PC-3 (cell line): Measurements from ENCODE around the gene IGFBP3. TPM values are rescaled to one million over a fixed set of nuclear protein-coding genes. Genes with fewer than 3 reads are reported as not detected.

Experiments used
- ATAC-seq: fragments of 200-7000 bp; cut with Tn5 transposase; 2 replicates; pipeline ENCODE4 v1.9.1; 2020; ENCODE audit warnings: mild to moderate bottlenecking, moderate library complexity
- BruUV-seq: library from RNA; stranded (reverse); fragments of 400-500 nt; replicated peaks from 2 replicates; lab custom pipeline; 2021; lab: Mats Ljungman, UMichigan
- CTCF ChIA-PET: fragments of 300-600 bp; sonication (Branson Sonifier 250); formaldehyde crosslinking; loops from one replicate; lab custom pipeline; 2022; ENCODE audit warnings: antibody characterized with exemption; lab: Charles Lee
- POLR2A ChIA-PET: fragments of 300-600 bp; sonication (Branson Sonifier 250); formaldehyde crosslinking; loops from one replicate; lab custom pipeline; 2022; ENCODE audit warnings: antibody characterized with exemption; ENCODE audit not compliant: unreplicated experiment; lab: Charles Lee
- DNase-seq: peaks from one replicate; pipeline ENCODE4 v3.0.0-alpha.2; 2015
- H2AFZ ChIP-seq: fragments of 300-600 bp; sonication (generic); 2 replicates; pipeline ENCODE4 v1.6.0; 2016; ENCODE audit warnings: antibody characterized with exemption, low read length
- H3F3A ChIP-seq: fragments of 300-600 bp; sonication (generic); one replicate; pipeline ENCODE4 v1.6.0; 2017; ENCODE audit warnings: antibody characterized with exemption, low read length, control low read depth, mild to moderate bottlenecking; ENCODE audit not compliant: unreplicated experiment
- H3K27ac ChIP-seq: fragments of 300-600 bp; sonication (generic); 2 replicates; pipeline ENCODE4 v1.5.1; 2016; ENCODE audit warnings: mild to moderate bottlenecking, low read length
- H3K27me3 ChIP-seq: fragments of 300-600 bp; sonication (generic); 2 replicates; pipeline ENCODE4 v1.6.1; 2016; ENCODE audit warnings: low read length, mixed read lengths
- H3K36me3 ChIP-seq: fragments of 300-600 bp; sonication (generic); 2 replicates; pipeline ENCODE4 v1.6.1; 2016; ENCODE audit warnings: low read depth, mixed run types, low read length, mixed read lengths
- H3K4me1 ChIP-seq: fragments of 300-600 bp; sonication (generic); 2 replicates; pipeline ENCODE4 v1.5.1; 2016; ENCODE audit warnings: low read length; ENCODE audit not compliant: insufficient read depth
- H3K4me2 ChIP-seq: fragments of 300-600 bp; sonication (generic); 2 replicates; pipeline ENCODE4 v1.6.0; 2016; ENCODE audit warnings: low read length
- H3K4me3 ChIP-seq: fragments of 300-600 bp; sonication (generic); 2 replicates; pipeline ENCODE4 v1.5.1; 2016; ENCODE audit warnings: mild to moderate bottlenecking, low read length, mixed read lengths
- H3K79me2 ChIP-seq: fragments of 300-600 bp; sonication (generic); 2 replicates; pipeline ENCODE4 v1.6.1; 2017; ENCODE audit warnings: low read length, mixed read lengths
- H3K9ac ChIP-seq: fragments of 300-600 bp; sonication (generic); 2 replicates; pipeline ENCODE4 v1.6.0; 2016; ENCODE audit warnings: mild to moderate bottlenecking, low read length
- H3K9me2 ChIP-seq: fragments of 300-600 bp; sonication (generic); replicated peaks from 2 replicates; pipeline ENCODE4 v1.6.1; 2016; ENCODE audit warnings: mixed run types, low read length, mixed read lengths
- H3K9me3 ChIP-seq: fragments of 300-600 bp; sonication (generic); 2 replicates; pipeline ENCODE4 v1.6.1; 2016; ENCODE audit warnings: low read length, mixed read lengths
- H4K20me1 ChIP-seq: fragments of 300-600 bp; sonication (generic); 2 replicates; pipeline ENCODE4 v1.6.1; 2016; ENCODE audit warnings: low read length, mixed read lengths
- EZH2 ChIP-seq: fragments of 300-600 bp; sonication (generic); IDR thresholded peaks from one replicate; pipeline ENCODE4 v1.6.1; 2017; ENCODE audit warnings: antibody characterized with exemption, mild to moderate bottlenecking, low read length; ENCODE audit not compliant: unreplicated experiment
- EZH2phosphoT487 ChIP-seq: fragments of 300-600 bp; sonication (generic); IDR thresholded peaks from 2 replicates; pipeline ENCODE4 v1.6.1; 2018; ENCODE audit warnings: mild to moderate bottlenecking, antibody characterized with exemption, low read length, borderline replicate concordance
- intact Hi-C: fragments of 100-400 bp; cut with micrococcal nuclease; formaldehyde crosslinking; loops from 2 replicates; pipeline ENCODE4 v1.9.0; 2023
- total RNA-seq: library from RNA; depleted of rRNA; stranded (reverse); fragments of >200 nt; gene quantifications from 2 replicates; pipeline ENCODE4 v1.2.3, GENCODE V29; 2014
- TF ChIP-seq, protein P1 (sequence below): fragments of 300-600 bp; sonication (generic); conservative IDR thresholded peaks from 2 replicates; pipeline ENCODE4 v1.5.1; 2017; ENCODE audit warnings: antibody characterized with exemption, low read depth, mild to moderate bottlenecking, low read length

IGFBP3 gene
- total RNA-seq, 1 experiment from 2014 or later, result 120 TPM

DNA sequence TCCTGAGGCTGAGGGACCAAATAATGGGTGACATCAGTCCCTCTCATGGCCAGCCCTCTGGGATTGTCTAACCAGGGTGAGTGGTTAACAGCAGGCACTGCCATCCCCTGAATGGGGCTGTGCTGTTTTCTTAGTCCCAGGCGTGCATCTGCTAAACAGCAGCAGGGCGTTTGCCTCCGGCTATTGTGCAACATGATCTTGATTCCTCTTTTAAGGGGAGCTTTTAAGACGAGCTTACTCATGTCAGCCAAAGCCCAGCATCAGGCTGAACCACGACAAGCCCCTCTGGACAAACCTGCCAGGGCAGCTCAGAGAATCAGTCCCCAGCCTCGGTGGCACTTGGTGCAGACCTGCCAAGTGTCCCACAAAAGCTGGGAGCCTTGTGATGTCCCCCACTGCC is 16.2 kb upstream of the IGFBP3 start:
- POLR2A ChIA-PET, result no interaction called here
- no peaks in the 10 kb centered on the region for H3F3A ChIP-seq
- H3K9me2 ChIP-seq, result no peaks in the 10 kb centered on the region
- no peaks in the 10 kb centered on the region for H3K79me2 ChIP-seq
- intact Hi-C loops, result no loop called here
- CTCF ChIA-PET, result no interaction called here
- BruUV-seq, result no TSS peak
- no peaks in the 10 kb centered on the region for H3K4me1 ChIP-seq
- DNase-seq, result no peak
- no peak overlapping the region for H2AFZ ChIP-seq
- no peaks in the 10 kb centered on the region for H3K36me3 ChIP-seq
- no peaks in the 10 kb centered on the region for H3K9me3 ChIP-seq
- H3K4me2 ChIP-seq, result no peak overlapping the region
- H3K27ac ChIP-seq, result no peak overlapping the region
- no peak overlapping the region for H3K4me3 ChIP-seq
- ATAC-seq, result no peak
- H3K27me3 ChIP-seq, result no peaks in the 10 kb centered on the region
- no peak overlapping the region for H3K9ac ChIP-seq
- H4K20me1 ChIP-seq, result no peaks in the 10 kb centered on the region
- TF ChIP-seq EZH2, result no peak
- no peak for TF ChIP-seq EZH2phosphoT487
- TF ChIP-seq, protein P1, sequence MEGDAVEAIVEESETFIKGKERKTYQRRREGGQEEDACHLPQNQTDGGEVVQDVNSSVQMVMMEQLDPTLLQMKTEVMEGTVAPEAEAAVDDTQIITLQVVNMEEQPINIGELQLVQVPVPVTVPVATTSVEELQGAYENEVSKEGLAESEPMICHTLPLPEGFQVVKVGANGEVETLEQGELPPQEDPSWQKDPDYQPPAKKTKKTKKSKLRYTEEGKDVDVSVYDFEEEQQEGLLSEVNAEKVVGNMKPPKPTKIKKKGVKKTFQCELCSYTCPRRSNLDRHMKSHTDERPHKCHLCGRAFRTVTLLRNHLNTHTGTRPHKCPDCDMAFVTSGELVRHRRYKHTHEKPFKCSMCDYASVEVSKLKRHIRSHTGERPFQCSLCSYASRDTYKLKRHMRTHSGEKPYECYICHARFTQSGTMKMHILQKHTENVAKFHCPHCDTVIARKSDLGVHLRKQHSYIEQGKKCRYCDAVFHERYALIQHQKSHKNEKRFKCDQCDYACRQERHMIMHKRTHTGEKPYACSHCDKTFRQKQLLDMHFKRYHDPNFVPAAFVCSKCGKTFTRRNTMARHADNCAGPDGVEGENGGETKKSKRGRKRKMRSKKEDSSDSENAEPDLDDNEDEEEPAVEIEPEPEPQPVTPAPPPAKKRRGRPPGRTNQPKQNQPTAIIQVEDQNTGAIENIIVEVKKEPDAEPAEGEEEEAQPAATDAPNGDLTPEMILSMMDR, result no peak

DNA sequence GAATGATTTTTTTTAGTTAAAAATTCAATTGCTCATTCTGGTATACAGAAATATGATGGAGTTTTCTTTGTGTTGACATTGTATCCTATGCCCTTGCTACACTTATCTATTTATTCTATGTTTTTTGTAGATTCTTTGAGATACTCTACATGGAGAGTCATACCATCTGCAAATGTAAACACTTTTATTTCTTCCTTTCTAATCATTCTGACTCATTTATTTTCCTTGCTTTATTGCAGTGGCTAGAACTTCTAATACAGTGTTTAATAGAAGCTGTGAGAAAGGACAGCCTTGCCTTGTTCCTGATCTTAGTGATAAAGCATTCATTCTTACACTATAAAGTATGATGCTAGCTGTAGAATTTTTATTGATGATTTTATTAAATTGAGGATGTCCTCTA is 9.9 kb upstream of the IGFBP3 start:
- Histone ChIP-seq H3K9ac (no peak overlapping the region), H3K36me3 (no peaks in the 10 kb centered on the region), H3K4me1 (no peaks in the 10 kb centered on the region), H3K9me2 (no peaks in the 10 kb centered on the region), H2AFZ (no peak overlapping the region), H3K4me3 (no peak overlapping the region), H3K79me2 (no peaks in the 10 kb centered on the region), H3K9me3 (no peaks in the 10 kb centered on the region), H3K27ac (no peak overlapping the region), H4K20me1 (no peaks in the 10 kb centered on the region), H3K27me3 (no peaks in the 10 kb centered on the region), H3K4me2 (no peak overlapping the region), H3F3A (no peaks in the 10 kb centered on the region)
- ATAC-seq, result peak; percentile 80
- no peak for TF ChIP-seq EZH2
- TF ChIP-seq, protein P1, result no peak
- TF ChIP-seq EZH2phosphoT487, result no peak
- DNase-seq, result peak; percentile 52
- BruUV-seq, result no TSS peak
- ChIA-PET CTCF (no interaction called here), POLR2A (no interaction called here)
- intact Hi-C loops, result no loop called here

DNA sequence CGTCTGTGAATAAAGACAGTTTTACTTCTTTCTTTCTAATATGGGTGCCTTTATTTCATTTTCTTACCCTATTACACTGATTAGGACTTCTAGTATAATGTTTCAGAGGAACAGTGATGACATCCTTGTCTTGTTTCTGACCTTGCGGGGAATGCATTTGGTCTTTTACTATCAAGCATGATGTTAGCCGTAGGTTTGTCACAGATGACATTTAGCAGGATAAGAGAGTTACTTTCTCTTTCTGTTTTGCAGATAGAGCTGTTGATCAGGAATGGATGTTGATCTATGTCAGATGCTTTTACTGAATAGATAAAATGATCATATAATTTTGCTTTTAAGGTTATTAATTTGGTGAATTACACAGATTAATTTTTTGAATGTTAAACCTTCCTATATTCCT is 6.6 kb upstream of the IGFBP3 start:
- Histone ChIP-seq H2AFZ (no peak overlapping the region), H3K79me2 (no peaks in the 10 kb centered on the region), H3K4me2 (no peak overlapping the region), H3K4me3 (no peak overlapping the region), H3K27ac (no peak overlapping the region), H4K20me1 (no peaks in the 10 kb centered on the region), H3K36me3 (no peaks in the 10 kb centered on the region), H3F3A (no peaks in the 10 kb centered on the region), H3K4me1 (peaks cover 20% of the 10 kb centered on the region), H3K9me3 (no peaks in the 10 kb centered on the region), H3K27me3 (no peaks in the 10 kb centered on the region), H3K9ac (no peak overlapping the region), H3K9me2 (no peaks in the 10 kb centered on the region)
- TF ChIP-seq, protein P1, result no peak
- no peak for TF ChIP-seq EZH2phosphoT487
- TF ChIP-seq EZH2, result no peak
- no TSS peak for BruUV-seq
- ChIA-PET CTCF (no interaction called here), POLR2A (no interaction called here)
- DNase-seq (no peak), ATAC-seq (no peak)
- intact Hi-C loops, result no loop called here
